Stimulated activated CD4-positive, alpha-beta T cell treated with anti-CD3 and anti-CD28 coated beads, Interleukin-2, amount 100 ng/mL, for 4 hours (primary cell): Measurements from ENCODE around the gene FAM184A.
"Not testable (repeated sequence)": the region's sequence is repeated elsewhere in the genome, so short reads cannot be mapped to it uniquely, and the experiment has no call there.

Experiments used
- DNase-seq: peaks from one replicate; pipeline ENCODE4 v3.0.0-alpha.2; 2020; ENCODE audit warnings: low read depth

The FAM184A gene, protein sequence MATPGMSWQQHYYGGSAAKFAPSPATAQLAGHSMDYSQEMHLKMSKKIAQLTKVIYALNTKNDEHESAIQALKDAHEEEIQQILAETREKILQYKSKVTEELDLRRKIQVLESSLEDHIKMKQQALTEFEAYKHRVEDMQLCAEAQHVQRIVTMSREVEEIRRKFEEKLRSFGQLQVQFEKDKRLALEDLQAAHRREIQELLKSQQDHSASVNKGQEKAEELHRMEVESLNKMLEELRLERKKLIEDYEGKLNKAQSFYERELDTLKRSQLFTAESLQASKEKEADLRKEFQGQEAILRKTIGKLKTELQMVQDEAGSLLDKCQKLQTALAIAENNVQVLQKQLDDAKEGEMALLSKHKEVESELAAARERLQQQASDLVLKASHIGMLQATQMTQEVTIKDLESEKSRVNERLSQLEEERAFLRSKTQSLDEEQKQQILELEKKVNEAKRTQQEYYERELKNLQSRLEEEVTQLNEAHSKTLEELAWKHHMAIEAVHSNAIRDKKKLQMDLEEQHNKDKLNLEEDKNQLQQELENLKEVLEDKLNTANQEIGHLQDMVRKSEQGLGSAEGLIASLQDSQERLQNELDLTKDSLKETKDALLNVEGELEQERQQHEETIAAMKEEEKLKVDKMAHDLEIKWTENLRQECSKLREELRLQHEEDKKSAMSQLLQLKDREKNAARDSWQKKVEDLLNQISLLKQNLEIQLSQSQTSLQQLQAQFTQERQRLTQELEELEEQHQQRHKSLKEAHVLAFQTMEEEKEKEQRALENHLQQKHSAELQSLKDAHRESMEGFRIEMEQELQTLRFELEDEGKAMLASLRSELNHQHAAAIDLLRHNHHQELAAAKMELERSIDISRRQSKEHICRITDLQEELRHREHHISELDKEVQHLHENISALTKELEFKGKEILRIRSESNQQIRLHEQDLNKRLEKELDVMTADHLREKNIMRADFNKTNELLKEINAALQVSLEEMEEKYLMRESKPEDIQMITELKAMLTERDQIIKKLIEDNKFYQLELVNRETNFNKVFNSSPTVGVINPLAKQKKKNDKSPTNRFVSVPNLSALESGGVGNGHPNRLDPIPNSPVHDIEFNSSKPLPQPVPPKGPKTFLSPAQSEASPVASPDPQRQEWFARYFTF

DNA sequence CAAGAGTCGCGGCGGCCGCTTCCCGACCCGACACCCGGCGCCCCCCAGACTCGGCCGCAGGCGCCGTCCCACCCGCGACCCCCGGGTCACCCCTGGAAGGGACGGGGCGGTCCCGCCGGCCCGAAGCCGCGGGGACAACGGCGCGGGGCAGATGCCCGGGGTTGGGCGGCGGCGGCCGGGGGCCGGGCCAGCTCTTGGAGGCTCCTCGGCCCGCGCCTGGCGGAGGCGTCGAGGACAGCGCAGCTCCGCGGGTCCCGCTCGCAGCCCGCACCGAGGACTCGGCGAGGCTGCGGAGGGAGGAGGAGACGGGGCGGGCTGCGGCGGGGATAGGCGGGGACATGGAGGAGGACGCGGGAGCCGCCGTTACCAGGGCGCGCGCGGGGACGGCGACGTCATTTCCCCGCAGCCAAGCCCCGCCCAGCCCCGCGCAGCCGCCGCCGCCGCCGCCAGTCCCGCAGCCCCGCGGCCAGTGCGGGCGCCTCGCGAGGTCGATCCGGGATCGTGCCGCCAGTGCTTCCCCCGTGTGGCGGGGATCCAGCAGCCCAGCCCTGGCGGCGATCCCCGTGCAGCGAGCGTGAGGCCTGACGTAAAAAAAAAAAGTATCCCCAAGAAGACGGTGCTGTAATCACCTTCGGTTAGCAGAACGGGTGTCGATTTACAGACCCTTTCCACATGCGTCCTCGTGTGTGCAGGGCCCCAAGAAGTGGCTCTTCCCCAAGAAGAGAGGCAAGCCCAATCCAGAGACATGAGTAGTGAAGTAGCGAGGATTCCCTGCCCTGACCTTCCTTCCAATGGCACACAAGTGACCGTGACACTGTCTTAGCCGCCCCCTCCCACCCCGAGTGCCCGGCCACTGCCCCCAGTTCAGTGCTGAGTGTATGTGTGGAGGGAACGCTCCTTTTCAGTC, at the start of gene FAM184A:
FAM184A (minus strand) TSS at position 289 of the 907 bp plus-strand sequence. CDS start 365 bp downstream, outside the sequence.
- DNase-seq = peak; percentile 58

GRCh38 chr6:119127627-119128026, 49.2 kb upstream of the FAM184A start:
- no peak for DNase-seq

DNA sequence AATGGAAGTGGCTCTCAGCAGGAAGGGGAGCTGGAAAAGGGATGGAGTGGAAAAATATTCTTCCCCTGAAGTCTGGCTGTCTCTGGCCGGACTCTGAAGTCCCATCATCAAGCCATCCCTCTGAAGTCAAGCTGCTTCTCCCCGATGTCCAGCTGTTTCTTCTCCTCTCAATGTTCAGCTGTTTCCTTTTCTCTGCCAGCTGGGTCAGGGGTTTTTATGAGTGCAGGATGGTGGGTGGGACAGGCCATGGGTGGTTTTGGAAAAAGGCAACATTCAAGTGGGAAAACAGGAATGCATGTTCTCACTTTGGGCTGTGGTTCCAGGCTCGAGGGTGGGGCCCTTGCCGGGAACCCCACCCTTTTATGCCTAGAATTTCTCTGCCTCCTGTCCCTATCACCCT, 48.4 kb upstream of the FAM184A start:
- no peak for DNase-seq

GRCh38 chr6:119126140-119126539, 47.7 kb upstream of the FAM184A start:
- DNase-seq = no peak

DNA sequence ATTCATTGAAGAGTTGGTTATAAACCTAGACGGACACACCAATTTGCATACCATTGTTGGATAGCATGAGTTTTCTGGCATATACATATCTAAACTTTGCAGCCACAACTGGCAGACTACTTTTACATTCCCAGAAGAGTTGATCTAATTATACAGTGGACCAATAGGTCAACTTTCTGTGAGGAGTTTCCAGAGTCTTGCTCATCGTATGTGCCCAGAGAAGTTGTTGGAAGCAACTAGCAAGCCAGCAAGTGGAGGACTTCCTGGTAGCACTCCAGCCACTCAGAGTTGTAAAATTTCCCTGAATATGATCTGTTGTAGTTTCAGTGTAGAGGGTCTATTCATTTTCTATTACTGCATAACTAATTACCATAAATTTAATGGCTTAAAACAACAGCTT, 47.1 kb upstream of the FAM184A start:
- DNase-seq = no peak

- no peak for DNase-seq
Measured at GRCh38 chr6:119124079-119124824, 45.8 kb upstream of the FAM184A start.

- no peak for DNase-seq
Measured at GRCh38 chr6:119122336-119122735, 43.9 kb upstream of the FAM184A start.

GRCh38 chr6:119121367-119121766, 42.9 kb upstream of the FAM184A start:
- no peak for DNase-seq

DNA sequence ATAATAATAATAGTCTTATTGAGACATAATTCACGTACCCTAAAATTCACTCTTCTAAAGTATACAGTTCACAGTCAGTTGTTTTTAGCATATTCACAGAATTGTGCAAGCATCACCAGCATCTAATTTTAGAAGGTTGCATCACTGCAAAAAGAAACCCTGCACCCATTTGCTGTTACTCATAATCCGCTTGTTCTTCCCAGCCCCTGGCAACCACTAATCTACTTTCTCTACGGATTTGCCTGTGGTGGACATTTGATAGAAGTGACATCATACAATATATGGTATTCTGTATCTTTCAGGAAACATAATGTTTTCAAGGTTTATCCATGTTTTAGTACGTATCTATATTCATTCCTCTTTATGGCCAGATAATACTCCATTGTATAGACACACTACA, 41.5 kb upstream of the FAM184A start:
- DNase-seq = no peak

GRCh38 chr6:119119062-119119461, 40.6 kb upstream of the FAM184A start:
- not testable (repeated sequence) for DNase-seq

GRCh38 chr6:119116712-119117281, 38.3 kb upstream of the FAM184A start:
- DNase-seq = no peak

- no peak for DNase-seq
Measured at GRCh38 chr6:119113961-119114360, 35.5 kb upstream of the FAM184A start.

DNA sequence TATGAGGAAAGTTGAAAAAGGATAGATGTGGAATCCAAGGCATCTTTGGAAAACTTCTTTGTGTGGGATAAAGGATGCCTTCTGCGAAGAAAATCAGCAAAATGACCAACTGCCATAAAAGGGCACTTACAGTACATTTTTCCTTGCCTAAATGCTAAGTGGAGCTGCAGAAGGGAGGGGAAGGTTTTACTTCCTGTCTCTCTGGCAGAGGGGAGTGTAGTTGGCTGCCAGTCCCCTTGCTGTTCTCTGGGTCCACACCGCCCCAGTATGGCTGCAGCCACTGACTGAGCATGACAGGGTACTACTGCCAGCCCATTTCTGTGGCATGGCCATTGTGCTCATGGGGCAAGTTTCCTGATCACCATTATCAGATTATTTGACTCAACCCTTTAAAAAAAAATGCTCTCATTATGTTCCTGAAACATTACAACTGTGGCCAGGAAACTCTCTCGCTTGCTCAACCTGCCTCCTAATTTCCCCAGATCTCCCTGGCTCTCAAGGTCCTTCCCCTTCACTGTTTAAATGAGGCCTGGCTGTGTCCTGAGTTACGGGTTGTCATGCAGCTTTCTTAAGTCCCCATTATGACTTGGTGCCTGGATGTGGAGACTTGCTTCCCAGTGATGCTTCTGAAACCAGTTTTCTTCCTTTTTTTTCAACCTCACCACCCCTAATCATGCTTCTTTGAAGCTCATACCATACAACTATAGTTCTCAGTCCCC, 34.5 kb upstream of the FAM184A start:
- DNase-seq = no peak

GRCh38 chr6:119110601-119111548, 32.4 kb upstream of the FAM184A start:
- peak; percentile 35 for DNase-seq

DNA sequence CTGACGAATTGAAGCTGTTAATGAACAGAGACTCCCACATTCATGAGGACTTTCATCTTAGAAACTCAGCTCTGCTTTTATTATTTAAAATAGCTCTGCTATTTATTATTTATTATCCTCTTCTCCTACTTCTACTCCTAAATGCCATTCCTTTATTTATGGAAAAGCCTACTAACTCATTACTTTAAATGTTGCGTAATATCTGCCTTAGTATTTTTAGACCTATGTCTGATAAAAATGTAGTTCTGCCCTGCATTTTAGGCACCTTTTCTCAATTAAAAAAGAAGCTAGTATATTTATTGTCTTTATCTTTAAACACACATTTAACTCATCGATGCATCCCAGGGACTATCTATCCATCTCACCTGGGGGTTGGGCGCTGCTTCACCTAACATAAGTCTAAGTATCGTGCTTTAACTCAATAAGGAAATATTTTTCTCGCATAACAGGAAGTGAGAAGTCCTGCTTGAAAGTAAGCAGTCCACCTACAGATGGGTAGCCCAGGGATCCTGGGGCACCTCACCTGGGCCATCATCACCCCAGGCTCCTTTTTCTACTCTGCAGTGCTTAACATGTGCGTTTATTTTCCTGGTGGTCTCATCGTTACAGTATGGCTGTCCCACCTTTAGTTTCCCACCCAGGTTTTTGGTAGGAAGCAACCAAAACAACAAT, 31.3 kb upstream of the FAM184A start:
- DNase-seq = no peak

GRCh38 chr6:119108076-119108475, 29.6 kb upstream of the FAM184A start:
- no peak for DNase-seq

GRCh38 chr6:119105282-119105681, 26.8 kb upstream of the FAM184A start:
- no peak for DNase-seq

DNA sequence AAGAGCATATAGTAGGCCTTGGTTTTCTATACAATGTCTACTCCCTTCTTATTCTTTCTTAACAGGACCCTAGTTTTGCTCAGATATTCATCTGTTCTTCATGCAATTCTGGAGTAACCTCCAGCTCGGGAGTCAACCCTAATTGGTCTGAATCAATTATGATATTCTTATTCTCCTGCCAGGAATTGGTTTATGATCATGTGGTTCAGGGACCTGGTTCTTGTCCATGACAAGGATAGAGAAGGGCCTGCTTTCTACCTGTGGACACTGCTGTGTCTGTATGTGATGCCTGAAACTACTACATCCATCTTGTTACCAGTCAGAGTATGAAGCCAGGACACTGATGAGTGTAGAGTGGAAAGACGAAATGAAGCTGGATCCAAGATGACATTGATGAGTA, 24.4 kb upstream of the FAM184A start:
- no peak for DNase-seq
